Esophagus squamous epithelium (tissue), 4 donors: ENCODE data around the gene TMEM255B.

Experiments
- POLR2A ChIP-seq, 4 donors: fragments of 450-650 bp; IDR thresholded peaks; one replicate each; pipeline ENCODE4 v1.6.1; 2017; ENCODE audit warnings: antibody characterized with exemption in 4 of 4, mild to moderate bottlenecking in 4 of 4, moderate library complexity in 3 of 4
- TF ChIP-seq, protein P1 (sequence below), 6 experiments: fragments of 450-650 bp in 4 of 6; fragments of 200-600 bp in 2 of 6; sonication (generic) in 2 of 6; IDR thresholded peaks; one replicate each; pipeline ENCODE4 v1.5.1; 2016 to 2019; ENCODE audit warnings: antibody characterized with exemption in 6 of 6, mild to moderate bottlenecking in 4 of 6, moderate library complexity in 4 of 6

DNA sequence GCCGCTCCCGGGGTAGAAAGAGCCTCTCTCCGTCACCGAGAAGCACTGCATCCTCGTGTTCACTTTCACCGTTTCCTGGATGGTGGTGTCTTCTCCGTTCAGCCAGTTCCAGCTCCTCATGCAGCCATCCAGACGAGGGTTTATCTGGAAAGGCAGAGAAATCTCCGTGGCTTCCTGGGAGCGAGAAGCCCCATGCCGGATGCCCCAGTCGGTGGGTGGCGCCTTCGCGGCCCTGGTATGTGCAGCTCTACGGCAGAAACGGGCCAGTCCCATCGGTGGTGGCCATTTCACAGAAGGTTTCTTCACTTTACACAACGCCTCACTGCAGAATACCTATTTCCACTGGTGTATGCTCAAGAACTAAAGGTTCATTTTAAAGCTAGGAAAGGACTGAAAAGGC, 68.0 kb downstream of the TMEM255B start:
- TF ChIP-seq, protein P1, sequence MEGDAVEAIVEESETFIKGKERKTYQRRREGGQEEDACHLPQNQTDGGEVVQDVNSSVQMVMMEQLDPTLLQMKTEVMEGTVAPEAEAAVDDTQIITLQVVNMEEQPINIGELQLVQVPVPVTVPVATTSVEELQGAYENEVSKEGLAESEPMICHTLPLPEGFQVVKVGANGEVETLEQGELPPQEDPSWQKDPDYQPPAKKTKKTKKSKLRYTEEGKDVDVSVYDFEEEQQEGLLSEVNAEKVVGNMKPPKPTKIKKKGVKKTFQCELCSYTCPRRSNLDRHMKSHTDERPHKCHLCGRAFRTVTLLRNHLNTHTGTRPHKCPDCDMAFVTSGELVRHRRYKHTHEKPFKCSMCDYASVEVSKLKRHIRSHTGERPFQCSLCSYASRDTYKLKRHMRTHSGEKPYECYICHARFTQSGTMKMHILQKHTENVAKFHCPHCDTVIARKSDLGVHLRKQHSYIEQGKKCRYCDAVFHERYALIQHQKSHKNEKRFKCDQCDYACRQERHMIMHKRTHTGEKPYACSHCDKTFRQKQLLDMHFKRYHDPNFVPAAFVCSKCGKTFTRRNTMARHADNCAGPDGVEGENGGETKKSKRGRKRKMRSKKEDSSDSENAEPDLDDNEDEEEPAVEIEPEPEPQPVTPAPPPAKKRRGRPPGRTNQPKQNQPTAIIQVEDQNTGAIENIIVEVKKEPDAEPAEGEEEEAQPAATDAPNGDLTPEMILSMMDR (IDR thresholded peaks at IDR 0.05), result no peak
- TF ChIP-seq POLR2A (IDR thresholded peaks at IDR 0.05), result no peak
